Left cardiac atrium (tissue), 4 donors: Measurements from ENCODE around the gene ACAP3. TPM values are rescaled to one million over a fixed set of nuclear protein-coding genes. Genes with fewer than 3 reads are reported as not detected.

ENCODE experiments used
- ATAC-seq, 2 donors: fragments of 200-7000 bp; cut with Tn5 transposase; one replicate each; pipeline ENCODE4 v1.9.1; 2020; ENCODE audit warnings: mild to moderate bottlenecking in 2 of 2, moderate library complexity in 2 of 2
- DNase-seq: peaks from one replicate; pipeline ENCODE4 v3.0.0-alpha.2; 2020
- intact Hi-C, 2 donors: fragments of 100-400 bp; cut with DNase I; formaldehyde crosslinking; loops; one replicate each; pipeline versions ENCODE4 v1.14.1 to v1.15.1; 2022 to 2023
- total RNA-seq, 2 donors: library from RNA; stranded (reverse); fragmentation: NEBNext Ultra II Directional; extraction: Animal tissue kit (Norgen Biotek cat#: 25700); gene quantifications; one replicate each; pipeline ENCODE4 v1.2.1, GENCODE V29; 2021
- donor health status: DM: no; HTN: yes; CAD: no.
- donor health status: DM: no; HTN: yes; CAD: no; lungs with severe emphysema.
- donor health status: DM: yes; HTN: yes; CAD: no.
- donor health status: Dilated cardiomyopathy.

The ACAP3 gene
- total RNA-seq, 2 donors from 2014 or later: 36.2 to 46.7 TPM

- intact Hi-C loops: no loop called here
Measured at GRCh38 chr1:1306661-1307260, 969 bp downstream of the ACAP3 start.

DNA sequence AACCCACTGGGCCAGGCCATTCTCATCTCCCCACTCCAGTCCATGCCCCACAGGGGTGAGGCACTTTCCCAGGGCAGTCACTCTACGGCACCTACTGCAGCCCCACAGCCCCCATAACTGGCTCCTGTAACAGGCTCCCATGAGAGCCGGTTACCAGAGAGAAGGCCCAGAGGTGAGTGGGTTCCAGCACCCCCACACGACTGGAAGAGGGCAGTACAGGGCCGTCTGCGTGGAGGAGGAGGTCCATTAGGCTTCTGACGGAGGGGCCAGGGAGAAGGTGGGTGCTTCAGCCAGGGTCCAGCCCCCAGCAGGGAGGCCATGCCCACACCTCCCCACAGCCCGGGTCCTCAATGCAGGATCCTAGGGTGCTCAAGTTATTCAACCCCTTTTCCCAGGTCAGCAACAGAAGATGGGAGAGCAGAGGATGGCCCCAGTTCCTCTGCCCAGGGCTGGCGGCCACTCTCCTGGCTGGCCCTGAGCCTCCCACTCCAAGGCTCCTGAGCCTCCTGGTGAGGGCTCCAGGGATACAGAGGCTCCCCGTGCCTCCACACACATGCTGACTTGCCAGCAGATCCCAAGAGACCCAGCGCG lies 1.6 kb downstream of the ACAP3 start:
- DNase-seq: no peak
- intact Hi-C loops: no loop called here
- ATAC-seq: no peak

More at GRCh38 chr1:1306661-1307260, 969 bp downstream of the ACAP3 start:
- DNase-seq: no peak
- no peak for ATAC-seq

DNA sequence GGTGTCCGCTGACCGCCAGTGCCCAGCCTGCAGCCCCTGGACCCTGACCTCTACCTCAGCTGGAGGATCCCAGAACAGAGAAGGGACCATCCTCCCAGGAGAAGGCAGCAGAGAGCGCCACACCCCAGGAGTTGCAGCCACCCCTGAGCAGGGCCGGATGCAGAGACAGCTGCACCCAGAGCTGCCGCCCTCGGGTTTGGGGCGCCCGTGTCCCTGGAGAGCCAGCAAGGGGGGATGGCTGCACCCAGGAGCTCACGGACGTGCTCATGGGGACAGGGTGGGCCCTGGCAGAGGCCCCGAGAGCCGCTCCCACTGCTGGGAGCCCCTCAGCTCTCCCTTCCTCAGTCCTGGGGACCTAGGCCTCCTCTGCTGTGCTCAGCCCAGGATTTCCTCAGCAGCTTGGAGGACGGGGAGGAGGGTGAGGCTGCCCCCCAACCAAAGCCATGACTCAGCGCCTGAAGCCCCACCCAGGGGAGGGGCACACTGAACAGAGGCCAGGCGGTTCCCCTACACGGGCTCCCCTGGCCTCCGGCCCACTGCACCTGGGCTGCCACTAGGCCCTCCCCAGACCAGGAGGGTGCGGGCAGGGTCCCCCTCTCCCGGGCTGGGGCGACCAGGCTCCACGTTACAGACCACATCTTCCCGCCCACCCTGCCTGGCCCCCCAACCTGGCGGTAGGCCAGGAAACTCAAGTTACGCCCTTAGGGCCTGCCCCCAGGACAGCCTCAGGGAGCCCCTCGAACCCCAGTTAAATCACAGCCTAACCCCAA lies 2.2 kb downstream of the ACAP3 start:
- peak; percentile 78 for DNase-seq
- intact Hi-C loops: no loop called here
- ATAC-seq: peak; percentile 4 to 49

DNA sequence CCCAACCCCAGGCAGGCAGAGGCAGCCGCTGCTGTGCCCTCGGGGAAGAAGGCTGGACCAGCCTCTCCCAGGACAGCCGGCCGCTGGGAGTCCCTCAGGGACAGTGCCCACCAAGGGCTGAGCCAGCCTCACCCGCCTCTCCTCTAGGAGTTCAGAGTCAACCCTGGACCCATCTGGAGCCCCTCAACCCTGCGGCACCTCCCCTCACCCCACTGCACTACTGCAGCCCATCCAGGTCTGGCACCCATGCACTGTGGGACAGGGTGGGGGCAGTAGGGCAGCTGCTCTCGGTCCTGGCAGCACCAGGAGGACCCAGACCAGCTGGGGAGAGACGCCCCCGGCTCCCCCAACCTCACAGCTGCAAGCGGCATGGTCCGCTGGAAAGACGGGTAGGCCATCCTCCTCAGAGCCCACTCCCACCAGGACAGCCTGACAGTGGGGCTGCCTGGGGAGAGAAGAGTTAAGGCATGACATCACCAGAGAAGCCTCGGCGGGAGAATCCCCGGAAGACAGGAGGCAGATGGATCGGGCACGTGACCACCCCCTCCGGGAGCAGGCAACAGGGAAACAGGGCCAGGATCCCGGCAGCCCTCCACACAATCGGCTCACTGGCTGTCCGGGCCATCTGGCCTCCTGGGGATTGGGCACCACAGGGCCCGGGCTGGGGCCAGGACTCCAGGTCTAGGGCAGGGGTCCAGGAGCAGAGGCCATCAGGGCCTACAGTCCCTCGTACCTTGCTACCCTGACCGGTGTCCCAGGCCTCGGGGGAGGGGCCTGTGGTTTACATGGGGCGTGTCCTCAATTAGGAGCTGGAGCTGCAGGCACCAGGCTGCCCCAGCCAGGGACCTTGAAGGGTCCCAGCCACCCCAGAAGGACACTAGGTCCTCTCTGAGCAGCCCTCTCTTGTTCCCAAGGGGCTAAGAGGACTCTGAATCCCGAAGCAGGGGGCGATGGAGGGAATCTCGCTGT lies 3.1 kb downstream of the ACAP3 start:
- intact Hi-C loops: no loop called here
- DNase-seq: peak; percentile 81
- ATAC-seq: peak; percentile 14 to 28

GRCh38 chr1:1303736-1304135 lies 4.0 kb downstream of the ACAP3 start:
- intact Hi-C loops: no loop called here
- no peak for ATAC-seq
- DNase-seq: no peak

DNA sequence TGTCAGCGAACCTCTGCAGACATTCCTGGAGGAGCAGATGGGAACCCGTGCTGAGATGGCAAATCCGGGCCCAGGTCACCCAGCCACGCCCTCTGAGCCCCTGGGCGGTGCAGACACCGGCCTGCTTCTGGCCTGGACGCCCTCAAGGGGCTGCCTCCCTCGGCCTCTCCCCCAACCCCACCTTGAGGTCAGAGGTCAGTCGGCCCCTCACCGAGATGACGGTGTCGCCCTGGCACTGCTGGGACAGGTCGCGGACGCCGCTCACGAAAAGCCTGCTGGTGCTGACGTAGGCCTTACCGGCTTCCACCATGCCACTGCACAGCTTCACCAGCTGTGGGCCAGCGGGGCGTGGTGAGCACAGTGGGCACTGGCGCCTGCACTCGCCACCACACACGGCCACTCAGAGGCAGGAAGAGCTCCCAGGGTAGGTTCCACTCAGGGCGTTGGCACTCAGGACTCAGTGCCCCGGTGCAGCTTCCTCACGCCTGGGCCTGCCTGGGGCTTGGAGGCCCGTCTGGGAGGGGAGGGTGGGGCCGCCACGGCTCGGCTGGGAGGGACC lies 4.7 kb downstream of the ACAP3 start:
- intact Hi-C loops: no loop called here
- ATAC-seq: no peak
- no peak for DNase-seq

- intact Hi-C loops: no loop called here
- ATAC-seq (no peak), DNase-seq (no peak)
Measured at GRCh38 chr1:1302006-1302430, 5.7 kb downstream of the ACAP3 start.

DNA sequence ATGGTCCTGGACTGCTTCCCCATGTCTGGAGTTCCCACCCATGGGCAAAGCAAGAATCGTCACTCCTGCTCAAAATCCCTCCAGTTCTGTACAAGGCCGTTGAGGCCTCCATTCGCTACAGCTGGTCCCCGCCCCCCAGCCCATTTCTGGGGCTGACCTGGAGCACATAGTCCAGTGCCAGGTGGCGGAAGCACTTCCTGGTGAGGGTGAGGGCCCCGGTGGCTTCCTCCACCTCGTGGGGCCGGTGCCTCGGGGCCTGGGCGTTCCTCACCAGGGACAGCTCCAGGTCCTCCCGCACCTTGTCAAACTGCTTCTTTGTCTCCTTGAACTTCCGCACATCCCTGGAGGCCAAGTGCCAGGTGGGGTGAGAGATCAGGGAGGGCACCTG lies 7.4 kb downstream of the ACAP3 start:
- DNase-seq: no peak
- intact Hi-C loops: no loop called here
- ATAC-seq: no peak

DNA sequence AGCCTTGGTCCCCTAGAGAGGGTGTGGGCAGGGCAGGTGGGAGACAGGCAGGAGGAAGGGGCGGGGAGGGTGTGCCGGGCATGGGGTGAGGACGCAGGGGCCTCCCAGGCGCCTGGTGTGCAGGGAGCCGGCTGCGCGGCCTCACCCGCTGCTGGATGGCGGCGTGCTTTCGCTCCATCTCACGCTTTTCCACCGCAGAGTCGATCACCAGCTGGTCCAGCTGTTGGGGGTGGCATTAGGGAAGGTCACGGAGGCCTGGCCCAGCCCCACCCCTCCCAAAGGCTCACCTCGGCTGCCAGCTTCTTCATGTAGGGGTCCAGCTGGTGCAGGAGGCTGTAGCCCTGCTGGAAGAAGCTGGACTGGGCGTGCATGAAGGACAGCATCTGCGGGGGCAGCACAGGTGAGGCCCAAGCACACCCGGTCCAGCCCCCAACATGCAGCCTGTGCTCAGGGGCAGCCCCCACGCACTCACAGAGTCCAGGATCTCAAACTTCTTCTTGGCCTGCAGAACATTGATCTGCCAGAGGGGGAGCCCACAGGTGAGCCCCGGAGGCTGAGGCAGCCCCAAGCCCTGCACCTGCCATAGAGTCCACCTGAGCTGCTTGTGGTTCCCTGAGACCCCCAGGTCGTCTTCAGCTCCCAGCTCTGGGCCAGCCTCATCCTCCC lies 7.9 kb downstream of the ACAP3 start:
- DNase-seq: no peak
- intact Hi-C loops: no loop called here
- ATAC-seq: no peak

DNA sequence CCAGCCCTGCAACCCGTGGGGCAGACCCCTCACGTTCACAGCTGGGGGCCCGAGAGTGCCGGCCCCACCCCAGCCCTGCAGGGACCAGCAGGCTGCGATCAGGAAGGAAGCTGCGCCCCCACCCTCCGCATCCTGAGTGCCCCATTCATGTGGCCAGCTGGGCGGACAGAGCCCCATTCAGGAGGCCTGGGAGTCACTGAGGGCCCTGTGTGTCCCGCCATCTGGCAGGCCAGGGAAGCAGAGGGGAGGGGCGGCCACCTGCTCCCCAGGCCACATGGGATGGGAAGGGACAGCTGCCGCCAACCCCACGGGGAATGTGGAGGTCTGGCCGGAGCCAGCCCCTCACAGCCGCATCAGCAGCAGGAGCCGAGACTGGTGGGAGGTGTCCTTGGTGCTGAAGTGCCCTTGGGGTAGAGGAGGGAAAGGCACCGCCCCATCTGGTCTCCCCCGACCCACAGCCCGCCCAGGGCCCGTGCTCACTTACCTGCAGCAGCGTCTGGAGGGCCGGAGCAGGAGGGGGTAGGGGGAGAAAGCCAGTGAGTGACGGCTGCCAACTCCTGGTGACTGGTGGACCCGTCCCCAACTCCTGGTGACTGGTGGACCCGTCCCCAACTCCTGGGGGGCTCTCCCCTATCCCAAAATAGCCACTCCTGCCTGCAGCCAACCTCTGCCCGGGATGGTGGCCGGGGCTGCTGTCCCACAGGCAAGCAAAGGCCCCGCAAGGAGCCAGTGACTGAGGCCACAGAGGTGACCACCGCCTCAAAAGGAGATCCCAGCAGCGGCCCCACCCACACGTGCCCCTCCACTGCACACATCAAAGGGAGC lies 8.7 kb downstream of the ACAP3 start:
- ATAC-seq: peak; percentile 1 to 23
- intact Hi-C loops: no loop called here

DNA sequence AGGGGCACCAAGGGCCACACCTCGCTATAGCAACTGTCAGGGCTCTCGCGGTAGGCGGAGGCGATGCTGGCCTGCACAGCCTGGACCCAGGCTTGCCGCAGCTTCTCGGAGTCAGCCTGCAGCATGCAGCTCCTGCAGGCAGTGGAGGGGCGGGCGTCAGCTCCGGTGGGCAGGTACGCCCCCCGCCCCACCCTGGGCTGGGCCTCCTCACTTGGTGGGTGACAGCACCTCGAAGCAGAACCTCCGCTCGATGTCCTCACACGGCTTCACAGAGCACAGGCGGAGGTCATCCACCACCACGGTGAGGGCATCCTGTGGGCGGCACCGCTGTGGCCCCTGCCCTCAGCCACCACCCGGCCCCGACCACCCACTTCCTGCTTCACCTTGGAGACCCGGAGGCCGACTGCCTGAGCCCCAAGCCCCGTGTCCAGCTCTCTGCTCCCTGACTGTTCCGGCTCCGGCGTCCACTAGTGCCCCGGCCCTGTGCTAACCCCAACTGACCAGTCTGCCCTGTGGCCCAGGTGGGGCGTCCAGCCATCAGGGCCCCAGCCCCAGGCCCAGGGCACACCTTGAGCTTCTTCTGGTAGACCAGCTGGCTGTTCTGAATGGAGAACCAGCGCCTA lies 9.8 kb downstream of the ACAP3 start:
- no peak for DNase-seq
- ATAC-seq: no peak
- intact Hi-C loops: no loop called here

More for the DNA sequence above, 8.7 kb downstream of the ACAP3 start:
- DNase-seq: no peak

DNA sequence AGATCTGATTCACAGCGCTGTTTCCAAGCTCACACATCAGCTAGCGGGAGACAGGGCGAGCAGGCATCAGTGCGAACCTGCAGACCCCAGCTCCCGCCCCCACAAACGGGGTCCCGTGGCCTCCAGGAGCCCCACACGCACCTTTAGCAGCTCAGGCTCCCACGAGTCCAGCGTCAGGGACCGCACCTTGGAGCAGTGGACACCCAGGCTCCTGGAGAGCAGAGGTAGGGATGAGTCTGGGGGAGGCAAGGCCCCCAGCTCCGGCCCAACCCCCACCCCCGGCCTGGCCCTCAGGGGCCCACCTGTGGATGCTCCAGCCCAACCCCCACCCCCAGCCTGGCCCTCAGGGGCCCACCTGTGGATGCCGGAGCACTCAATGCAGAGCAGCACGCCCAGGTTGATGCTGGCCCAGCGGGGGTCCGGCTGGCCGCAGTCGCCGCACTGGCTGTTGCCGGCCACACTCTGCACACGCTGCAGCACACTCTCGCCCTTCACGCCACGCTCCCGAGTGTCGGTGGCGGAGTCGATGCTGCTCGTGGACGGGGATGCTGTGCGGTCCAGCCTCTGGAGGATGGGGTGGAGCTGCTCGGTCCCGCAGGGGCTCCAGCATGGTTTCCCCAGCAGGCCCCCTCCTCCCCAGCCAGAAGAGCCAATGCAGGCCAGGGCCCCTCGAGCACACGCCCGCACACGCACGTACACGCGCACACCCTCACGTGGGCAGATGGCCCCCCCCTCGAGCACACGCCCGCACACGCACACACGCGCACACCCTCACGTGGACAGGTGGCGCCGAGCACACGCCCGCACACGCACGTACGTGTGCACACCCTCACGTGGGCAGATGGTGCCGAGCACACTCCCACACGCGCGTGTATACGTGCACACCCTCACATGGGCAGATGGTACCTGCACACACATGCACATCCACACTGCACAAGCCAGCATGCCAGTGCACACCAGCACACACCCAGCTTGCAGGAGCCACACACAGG lies 11.4 kb downstream of the ACAP3 start:
- ATAC-seq (no peak), DNase-seq (no peak)
- intact Hi-C loops: no loop called here

DNA sequence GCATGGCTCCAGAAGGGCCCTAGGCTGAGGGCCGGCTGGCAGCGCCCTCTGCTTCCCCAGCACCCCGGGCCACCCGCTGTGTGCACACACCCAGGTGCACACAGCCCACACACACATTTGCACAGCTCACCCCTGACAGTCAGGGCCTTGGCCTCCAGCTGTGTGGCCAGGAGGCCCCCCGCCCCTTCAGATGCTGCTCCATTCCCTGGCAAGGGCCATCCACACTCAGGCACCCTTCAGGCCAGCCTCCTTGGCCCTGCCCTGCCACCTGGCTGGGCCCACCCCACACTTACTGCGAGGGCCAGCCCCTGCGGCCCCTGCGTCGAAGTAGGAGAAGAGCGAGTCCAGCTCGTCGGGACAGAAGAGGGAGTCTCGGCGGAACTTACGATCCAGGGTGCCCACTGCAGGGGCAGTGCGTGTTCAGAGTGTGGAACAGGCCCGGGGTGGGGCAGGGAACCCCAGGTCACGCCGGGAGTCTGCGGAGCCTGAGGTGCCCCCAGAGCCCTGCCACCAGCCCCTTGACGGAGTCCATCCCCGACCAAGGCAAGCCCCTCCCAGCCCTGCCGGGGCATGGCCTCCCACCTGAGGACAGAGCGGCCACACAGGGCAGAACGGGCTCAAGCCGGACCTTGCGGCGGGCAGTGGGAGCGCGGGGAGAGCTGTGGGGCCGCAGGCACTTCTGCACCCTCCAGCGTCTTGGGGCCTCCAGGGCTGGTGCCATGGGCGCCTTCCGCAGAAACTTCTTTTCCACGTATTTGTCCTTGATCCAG lies 12.4 kb downstream of the ACAP3 start:
- DNase-seq (no peak), ATAC-seq (no peak)
- intact Hi-C loops: no loop called here

- ATAC-seq (no peak), DNase-seq (no peak)
- intact Hi-C loops: no loop called here
Measured at GRCh38 chr1:1294250-1294890, 13.4 kb downstream of the ACAP3 start.
